ENCODE data around the gene ARID1B.
A peak's percentile ranks its signal among the peaks of the same experiment; 100 is the strongest.

ARID1B gene

GRCh38 chr6:157185986-157186385, 408.8 kb downstream of the ARID1B start:
- DNase-seq (ENCODE audit: low spot score) = no peak

DNA sequence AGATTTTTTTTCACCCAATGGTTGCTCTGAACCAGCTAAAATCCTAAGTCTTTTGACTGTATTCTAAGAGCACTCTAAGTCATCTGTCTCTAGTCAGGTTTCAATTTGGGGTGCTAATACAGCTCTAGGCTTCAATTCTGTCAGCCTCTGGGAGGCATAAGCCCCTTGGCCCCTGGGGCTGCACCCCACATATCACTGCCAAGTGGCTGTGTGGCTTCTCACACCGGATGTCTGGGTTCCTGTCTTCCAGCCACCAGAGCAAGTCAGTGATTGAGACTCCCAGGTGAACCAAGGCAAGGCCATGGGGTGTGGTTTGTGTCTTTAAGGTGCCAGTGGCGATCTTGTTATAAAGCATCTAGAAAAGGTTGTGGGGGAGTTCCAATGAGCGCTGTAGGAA, 409.6 kb downstream of the ARID1B start:
- peak; percentile 7 for DNase-seq (ENCODE audit: low spot score)

DNA sequence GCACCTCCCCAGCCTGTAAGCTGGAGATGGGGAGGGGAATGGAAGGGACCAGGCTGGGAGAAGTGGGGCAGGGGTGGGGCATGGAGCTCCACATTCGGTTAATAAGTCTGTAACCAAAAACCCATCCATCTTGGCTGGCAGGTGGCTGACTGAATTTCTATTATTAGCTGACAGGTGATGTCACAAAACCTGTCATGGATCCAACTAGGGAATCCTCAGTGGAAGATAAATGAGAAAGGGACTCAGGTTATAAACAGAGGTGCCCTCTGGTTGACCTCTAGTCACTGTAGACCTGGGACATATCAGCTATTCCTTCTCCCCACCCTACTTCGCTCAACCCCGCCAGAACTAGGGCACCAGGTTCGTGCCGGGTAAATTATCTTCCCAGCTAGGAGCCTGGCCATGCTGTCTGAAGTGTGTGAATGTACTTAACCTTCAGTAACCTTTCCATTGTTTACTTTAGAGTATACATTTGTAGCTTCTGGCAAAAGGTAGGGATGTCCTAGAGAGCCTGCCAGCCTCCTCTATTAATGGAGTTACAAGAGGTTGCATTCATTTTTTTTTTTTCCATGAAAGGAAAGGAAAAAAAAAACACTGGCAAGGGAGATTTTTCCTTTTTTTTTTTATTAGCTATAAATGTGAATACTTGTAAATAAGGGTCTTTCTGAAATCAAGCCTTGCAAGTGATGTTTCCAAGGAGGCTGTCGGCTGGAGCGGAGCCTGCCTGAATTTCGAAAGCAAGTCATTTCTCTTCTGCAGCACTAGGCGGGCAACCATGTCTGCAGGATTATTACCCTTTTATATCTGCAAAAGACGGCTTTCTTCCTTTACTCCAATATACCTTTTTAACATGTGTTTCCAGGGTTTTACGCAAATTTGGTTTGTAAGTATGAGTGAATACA, 410.3 kb downstream of the ARID1B start:
- DNase-seq (ENCODE audit: low spot score) = no peak

DNA sequence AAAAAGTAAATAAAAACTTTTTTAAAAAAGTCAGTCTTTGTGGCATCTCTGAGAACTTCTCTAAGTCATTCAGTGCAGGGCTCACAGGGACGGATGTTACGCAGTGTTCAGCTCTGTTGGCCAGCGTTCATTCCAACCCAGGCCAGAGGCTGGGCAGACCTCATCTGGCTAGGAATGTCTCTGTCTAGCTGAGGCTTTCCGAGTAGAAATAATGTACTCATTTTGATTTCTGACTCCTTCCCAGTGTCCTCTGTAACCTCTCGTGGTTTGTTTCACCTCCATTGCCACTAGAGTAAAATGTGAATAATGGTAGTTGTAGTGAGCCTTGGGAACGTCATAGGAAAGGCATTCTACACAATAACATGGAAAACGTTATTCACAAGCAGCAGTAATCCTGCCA, 411.0 kb downstream of the ARID1B start:
- no peak for DNase-seq (ENCODE audit: low spot score)

DNA sequence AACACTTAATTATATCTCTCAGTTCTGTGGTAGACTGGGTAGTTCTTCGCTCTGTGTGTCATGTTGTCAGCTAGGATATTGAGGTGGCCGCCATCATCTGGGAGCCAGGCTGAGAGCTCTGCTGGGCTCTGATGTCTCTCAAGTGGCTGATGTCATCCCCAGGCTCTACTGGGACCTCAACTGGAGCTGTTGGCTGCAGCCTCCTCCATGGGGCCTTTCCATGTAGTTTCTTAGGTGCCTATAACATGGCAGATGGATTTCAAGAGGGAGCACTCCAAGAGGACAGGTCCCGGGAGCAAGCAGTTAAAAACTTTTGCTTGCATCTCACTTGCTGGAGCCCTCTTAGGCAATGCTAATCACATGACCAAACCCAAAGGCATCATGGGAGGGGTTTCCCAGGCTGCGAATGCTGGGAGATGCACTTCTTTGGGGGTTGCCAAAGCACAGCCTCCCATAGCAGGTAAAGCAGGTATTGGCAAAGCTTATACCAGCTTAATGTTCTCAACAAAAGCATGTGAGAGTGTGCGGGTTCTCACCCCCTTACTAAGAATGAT, 416.3 kb downstream of the ARID1B start:
- DNase-seq (ENCODE audit: low spot score) = no peak

DNA sequence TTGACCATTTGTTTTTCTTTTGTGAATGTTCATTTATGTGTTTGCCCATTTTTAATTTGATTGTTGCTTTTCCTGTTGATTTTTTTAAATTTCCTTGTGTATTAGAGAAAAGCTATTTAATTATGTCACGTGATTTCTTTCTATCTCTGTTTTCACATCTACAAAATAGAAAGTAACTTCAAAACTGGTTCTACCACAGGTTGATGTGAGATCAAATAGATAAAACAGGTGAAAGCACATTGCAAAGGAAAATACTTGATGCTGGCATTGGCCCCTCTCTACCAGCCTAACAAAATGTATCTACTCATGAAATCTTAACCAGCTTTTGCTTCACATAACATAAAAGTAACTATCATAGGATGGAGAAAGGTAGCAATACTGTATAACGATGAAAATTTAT, 416.9 kb downstream of the ARID1B start:
- DNase-seq (ENCODE audit: low spot score) = no peak

DNA sequence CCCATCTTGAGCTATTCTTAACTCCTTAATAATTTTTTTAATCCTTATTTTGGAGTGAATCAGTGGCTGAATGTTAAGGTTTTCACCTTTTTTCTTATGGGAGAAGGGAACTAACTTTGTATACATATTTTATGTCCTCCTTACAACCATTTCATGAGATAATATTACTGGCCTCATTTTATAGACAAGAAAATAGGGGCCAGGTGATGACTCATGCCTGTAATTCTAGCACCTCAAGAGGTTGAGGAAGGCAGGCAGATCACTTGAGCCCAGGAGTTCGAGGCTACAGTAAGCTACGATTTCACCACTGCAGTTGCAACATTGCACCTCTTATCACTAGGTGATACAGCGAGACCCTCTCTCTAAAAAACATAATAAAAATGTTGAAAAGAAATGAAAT, 417.5 kb downstream of the ARID1B start:
- no peak for DNase-seq (ENCODE audit: low spot score)

- no peak for DNase-seq (ENCODE audit: low spot score)
These were observed 419.2 kb downstream of the ARID1B start for GRCh38 chr6:157196391-157196790.

DNA sequence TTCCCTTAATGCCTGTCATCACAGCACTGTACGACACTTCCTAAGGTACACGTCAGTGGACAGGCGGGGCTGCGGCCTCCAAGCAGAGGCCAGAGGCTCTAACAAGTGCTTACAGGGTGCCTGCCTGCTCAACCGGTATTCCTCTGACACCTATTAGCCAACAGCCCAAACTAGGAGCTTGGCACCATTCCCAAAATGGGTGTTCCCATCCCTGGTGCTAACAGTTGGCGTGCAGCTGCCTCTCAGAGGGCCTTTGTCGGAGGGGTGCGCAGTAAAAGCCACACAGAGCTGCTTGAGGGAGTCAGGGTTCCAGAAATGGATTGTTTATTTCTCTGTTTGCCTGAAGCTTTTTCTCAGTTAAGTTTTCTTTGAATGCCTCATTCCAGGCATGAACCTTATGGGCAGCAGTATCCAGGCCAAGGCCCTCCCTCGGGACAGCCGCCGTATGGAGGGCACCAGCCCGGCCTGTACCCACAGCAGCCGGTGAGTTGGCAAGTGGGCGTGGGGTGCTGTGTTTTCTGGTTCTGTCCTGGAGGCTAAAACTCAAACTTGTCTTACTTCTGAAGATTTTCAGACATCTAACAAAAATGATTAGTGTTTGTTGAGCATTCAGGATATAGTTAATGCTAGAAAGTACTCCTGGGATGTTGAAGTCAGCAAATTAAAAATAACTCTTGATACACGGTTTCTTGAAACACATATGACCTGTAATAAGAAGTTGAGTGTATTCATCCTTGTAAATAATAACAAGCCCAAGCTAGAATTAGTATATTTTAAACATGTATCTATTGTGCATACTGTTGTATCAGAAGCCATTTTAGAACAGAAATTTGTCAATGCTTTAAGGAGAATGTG, 421.5 kb downstream of the ARID1B start:
- no peak for DNase-seq (ENCODE audit: low spot score)

GRCh38 chr6:157200117-157200516, 422.9 kb downstream of the ARID1B start:
- DNase-seq (ENCODE audit: low spot score) = no peak

- DNase-seq (ENCODE audit: low spot score) = no peak
These were observed 423.4 kb downstream of the ARID1B start for GRCh38 chr6:157200611-157201010.

DNA sequence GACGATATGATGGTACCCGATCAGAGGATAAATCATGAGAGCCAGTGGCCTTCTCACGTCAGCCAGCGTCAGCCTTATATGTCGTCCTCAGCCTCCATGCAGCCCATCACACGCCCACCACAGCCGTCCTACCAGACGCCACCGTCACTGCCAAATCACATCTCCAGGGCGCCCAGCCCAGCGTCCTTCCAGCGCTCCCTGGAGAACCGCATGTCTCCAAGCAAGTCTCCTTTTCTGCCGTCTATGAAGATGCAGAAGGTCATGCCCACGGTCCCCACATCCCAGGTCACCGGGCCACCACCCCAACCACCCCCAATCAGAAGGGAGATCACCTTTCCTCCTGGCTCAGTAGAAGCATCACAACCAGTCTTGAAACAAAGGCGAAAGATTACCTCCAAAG, 423.9 kb downstream of the ARID1B start:
- no peak for DNase-seq (ENCODE audit: low spot score)

DNA sequence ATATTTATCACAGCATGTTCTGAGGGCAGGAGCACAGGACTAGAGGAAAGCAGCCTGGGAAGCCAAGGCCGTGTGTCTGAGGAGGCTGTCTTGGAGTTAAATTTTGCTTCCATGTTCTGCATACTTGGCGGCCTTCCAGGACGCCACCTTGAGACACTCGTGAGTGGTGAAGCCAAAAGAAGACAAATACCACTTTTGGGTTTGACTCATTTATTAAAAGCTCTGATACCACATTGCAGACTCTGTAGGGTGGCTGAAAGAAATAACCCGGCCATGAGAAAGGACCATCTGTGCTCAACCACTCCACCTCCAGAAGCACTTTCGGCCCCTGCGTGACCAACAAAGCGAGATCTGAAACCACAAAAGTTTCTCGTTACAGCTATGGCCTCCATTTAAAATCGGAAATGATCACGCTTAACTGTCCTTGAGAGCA, 426.1 kb downstream of the ARID1B start:
- DNase-seq (ENCODE audit: low spot score) = no peak

GRCh38 chr6:157203764-157204163, 426.6 kb downstream of the ARID1B start:
- no peak for DNase-seq (ENCODE audit: low spot score)

DNA sequence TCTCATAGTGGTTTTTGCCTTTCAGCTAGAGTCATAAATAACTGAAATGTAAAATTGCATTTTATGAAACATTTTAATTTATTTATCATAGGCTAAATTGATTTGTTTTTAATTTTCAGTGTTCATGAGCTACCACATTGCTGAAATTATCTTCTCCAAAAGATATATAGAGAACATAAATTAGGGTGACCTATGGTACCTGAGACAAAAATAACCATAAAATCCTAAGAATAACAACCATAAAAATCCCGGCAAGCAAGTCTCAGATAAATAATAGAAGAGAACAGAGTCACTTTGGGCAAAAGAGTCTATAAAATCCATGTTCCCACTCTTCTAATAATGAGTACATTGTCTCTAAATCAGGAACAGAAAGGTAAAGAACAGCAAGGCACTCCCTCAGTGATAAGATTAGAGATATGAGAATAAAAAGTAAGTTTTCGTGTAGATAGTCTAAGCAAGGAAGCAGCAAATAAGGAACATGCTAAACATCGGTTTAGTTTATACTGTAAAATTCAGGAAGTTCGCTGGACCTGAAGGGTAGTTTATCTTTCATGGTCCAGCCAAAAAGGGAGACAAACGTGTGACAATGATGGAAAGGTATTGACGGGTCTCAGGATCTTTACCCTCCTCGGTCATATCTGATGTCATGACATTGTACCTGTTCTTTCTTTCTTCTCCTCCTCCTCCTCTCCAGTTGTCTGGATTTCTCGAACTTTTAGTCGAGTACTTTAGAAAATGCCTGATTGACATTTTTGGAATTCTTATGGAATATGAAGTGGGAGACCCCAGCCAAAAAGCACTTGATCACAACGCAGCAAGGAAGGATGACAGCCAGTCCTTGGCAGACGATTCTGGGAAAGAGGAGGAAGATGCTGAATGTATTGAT, 428.5 kb downstream of the ARID1B start:
- no peak for DNase-seq (ENCODE audit: low spot score)

DNA sequence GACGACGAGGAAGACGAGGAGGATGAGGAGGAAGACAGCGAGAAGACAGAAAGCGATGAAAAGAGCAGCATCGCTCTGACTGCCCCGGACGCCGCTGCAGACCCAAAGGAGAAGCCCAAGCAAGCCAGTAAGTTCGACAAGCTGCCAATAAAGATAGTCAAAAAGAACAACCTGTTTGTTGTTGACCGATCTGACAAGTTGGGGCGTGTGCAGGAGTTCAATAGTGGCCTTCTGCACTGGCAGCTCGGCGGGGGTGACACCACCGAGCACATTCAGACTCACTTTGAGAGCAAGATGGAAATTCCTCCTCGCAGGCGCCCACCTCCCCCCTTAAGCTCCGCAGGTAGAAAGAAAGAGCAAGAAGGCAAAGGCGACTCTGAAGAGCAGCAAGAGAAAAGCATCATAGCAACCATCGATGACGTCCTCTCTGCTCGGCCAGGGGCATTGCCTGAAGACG, 429.2 kb downstream of the ARID1B start:
- DNase-seq (ENCODE audit: low spot score) = no peak

DNA sequence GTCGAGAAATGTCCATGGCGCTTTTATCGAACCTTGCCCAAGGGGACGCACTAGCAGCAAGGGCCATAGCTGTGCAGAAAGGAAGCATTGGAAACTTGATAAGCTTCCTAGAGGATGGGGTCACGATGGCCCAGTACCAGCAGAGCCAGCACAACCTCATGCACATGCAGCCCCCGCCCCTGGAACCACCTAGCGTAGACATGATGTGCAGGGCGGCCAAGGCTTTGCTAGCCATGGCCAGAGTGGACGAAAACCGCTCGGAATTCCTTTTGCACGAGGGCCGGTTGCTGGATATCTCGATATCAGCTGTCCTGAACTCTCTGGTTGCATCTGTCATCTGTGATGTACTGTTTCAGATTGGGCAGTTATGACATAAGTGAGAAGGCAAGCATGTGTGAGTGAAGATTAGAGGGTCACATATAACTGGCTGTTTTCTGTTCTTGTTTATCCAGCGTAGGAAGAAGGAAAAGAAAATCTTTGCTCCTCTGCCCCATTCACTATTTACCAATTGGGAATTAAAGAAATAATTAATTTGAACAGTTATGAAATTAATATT, 430.4 kb downstream of the ARID1B start:
- DNase-seq (ENCODE audit: low spot score) = no peak

DNA sequence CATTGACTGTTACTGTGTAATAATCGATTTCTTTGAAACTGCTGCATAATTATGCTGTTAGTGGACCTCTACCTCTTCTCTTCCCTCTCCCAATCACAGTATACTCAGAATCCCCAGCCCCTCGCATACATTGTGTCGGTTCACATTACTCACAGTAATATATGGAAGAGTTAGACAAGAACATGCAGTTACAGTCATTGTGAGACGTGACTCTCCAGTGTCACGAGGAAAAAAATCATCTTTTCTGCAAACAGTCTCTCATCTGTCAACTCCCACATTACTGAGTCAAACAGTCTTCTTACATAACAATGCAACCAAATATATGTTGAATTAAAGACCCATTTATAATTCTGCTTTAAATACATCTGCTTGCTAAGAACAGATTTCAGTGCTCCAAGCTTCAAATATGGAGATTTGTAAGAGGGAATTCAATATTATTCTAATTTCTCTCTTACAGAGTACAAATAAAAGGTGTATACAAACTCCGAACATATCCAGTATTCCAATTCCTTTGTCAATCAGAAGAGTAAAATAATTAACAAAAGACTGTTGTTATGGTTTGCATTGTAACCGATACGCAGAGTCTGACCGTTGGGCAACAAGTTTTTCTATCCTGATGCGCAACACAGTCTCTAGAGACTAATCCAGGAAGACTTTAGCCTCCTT, 432.8 kb downstream of the ARID1B start:
- DNase-seq (ENCODE audit: low spot score) = no peak

DNA sequence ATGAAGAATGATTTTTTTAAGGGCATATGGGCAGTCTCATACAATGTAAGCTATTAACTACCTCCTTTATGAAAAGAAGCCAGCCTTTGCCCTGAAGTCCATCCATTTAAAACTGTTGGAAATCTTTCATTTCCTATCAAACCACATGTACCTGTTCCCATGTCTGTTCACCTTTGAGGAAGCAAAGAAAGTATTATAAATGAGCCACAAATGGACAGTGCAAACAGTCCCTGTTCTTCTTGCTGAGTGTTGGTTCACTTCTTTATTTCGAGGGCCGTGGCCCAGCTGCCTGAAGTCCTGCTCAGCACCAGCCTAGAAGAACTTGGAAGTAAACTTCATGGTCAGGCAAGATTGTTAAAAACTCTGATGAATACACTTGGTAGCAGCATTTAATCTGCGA, 433.8 kb downstream of the ARID1B start:
- DNase-seq (ENCODE audit: low spot score) = no peak

GRCh38 chr6:157211603-157212455, 434.7 kb downstream of the ARID1B start:
- DNase-seq (ENCODE audit: low spot score) = no peak
